Eye (tissue), 1 donor: ENCODE measurements around the gene UNC13B.
"Not testable (repeated sequence)": the region's sequence is repeated elsewhere in the genome, so short reads cannot be mapped to it uniquely, and the experiment has no call there.

ENCODE experiments used
- DNase-seq: peaks from one replicate; pipeline ENCODE4 v3.0.0-alpha.2; 2015

The UNC13B gene

GRCh38 chr9:35161713-35162604 is at the start of gene UNC13B:
Gene UNC13B (plus strand): TSS chr9:35162009. CDS start chr9:35162284, 275 bp downstream.
- DNase-seq = peak; percentile 98

GRCh38 chr9:35112257-35113020 is 49.4 kb upstream of the UNC13B start:
- no peak for DNase-seq

GRCh38 chr9:35114113-35114839 is 47.5 kb upstream of the UNC13B start:
- peak; percentile 96 for DNase-seq

- peak; percentile 66 for DNase-seq
Observed at GRCh38 chr9:35114840-35115628, 46.8 kb upstream of the UNC13B start.

- DNase-seq = peak; percentile 99
Observed at GRCh38 chr9:35115680-35116538, 45.9 kb upstream of the UNC13B start, which contains the start of gene ATOSB. Gene ATOSB (minus strand): TSS chr9:35115862. CDS start chr9:35108274, 7,588 bp downstream.

- no peak for DNase-seq
Observed at GRCh38 chr9:35116539-35116897, 45.3 kb upstream of the UNC13B start.

GRCh38 chr9:35116898-35117551 is 44.8 kb upstream of the UNC13B start:
- DNase-seq = peak; percentile 98

- no peak for DNase-seq
Observed at GRCh38 chr9:35134920-35135319, 26.9 kb upstream of the UNC13B start.

- no peak for DNase-seq
Observed at GRCh38 chr9:35135988-35136387, 25.8 kb upstream of the UNC13B start.

GRCh38 chr9:35136866-35137265 is 24.9 kb upstream of the UNC13B start:
- DNase-seq = no peak

GRCh38 chr9:35140093-35140492 is 21.7 kb upstream of the UNC13B start:
- no peak for DNase-seq

- DNase-seq = no peak
Observed at GRCh38 chr9:35142037-35142436, 19.8 kb upstream of the UNC13B start.

- DNase-seq = not testable (repeated sequence)
Observed at GRCh38 chr9:35147941-35148563, 13.8 kb upstream of the UNC13B start.

GRCh38 chr9:35152926-35153325 is 8.9 kb upstream of the UNC13B start:
- DNase-seq = no peak

GRCh38 chr9:35156781-35157180 is 5.0 kb upstream of the UNC13B start:
- DNase-seq = no peak

- not testable (repeated sequence) for DNase-seq
Observed at GRCh38 chr9:35157836-35158235, 4.0 kb upstream of the UNC13B start.

GRCh38 chr9:35158501-35159280 is 3.1 kb upstream of the UNC13B start:
- DNase-seq = no peak

- DNase-seq = no peak
Observed at GRCh38 chr9:35162605-35163315, 951 bp downstream of the UNC13B start.

- DNase-seq = peak; percentile 17
Observed at GRCh38 chr9:35163413-35163812, 1.6 kb downstream of the UNC13B start.
